Keratinocyte (primary cell): ENCODE data around the gene MUC6. TPM values are rescaled to one million over a fixed set of nuclear protein-coding genes. Genes with fewer than 3 reads are reported as not detected.

Source experiments
- DNase-seq: peaks from one replicate; pipeline ENCODE4 v3.0.0-alpha.2; 2011; ENCODE audit warnings: low read depth, missing footprints, low spot score
- FAIRE-seq: peaks from 2 replicates; lab custom pipeline; 2011; peaks lifted over from hg19 to GRCh38; lab: Jason Lieb, UNC
- H2AFZ ChIP-seq: 2 replicates; pipeline ENCODE4 v1.6.0; 2012; ENCODE audit warnings: low read length, control low read depth, inconsistent platforms; ENCODE audit not compliant: control insufficient read depth
- H3K27ac ChIP-seq: 2 replicates; pipeline ENCODE4 v1.5.1; 2011; ENCODE audit warnings: low read length; ENCODE audit not compliant: control insufficient read depth, insufficient read depth
- H3K27me3 ChIP-seq: 3 replicates; pipeline ENCODE4 v1.6.0; 2011; ENCODE audit warnings: low read length; ENCODE audit not compliant: control insufficient read depth, insufficient read depth; ENCODE audit errors: extremely low read depth
- H3K36me3 ChIP-seq, 2 experiments: 2 replicates in 1 of 2; 3 replicates in 1 of 2; pipeline ENCODE4 v1.5.1; 2011; ENCODE audit warnings: low read length in 2 of 2, mild to moderate bottlenecking in 1 of 2; ENCODE audit not compliant: control insufficient read depth in 2 of 2, insufficient read depth in 2 of 2; ENCODE audit errors: extremely low read depth in 1 of 2
- H3K4me1 ChIP-seq: 3 replicates; pipeline ENCODE4 v1.5.1; 2011; ENCODE audit warnings: low read length; ENCODE audit not compliant: control insufficient read depth, insufficient read depth; ENCODE audit errors: extremely low read depth
- H3K4me2 ChIP-seq: 3 replicates; pipeline ENCODE4 v1.6.0; 2011; ENCODE audit warnings: low read depth, low read length; ENCODE audit not compliant: control insufficient read depth, insufficient read depth; ENCODE audit errors: extremely low read depth
- H3K4me3 ChIP-seq, 3 experiments: fragments of 200-600 bp in 1 of 3; sonication (generic) in 1 of 3; 2 replicates in 2 of 3; 3 replicates in 1 of 3; pipeline ENCODE4 v1.5.1; 2011 to 2016; ENCODE audit warnings: low read length in 3 of 3, mild to moderate bottlenecking in 3 of 3, control low read depth in 2 of 3, inconsistent platforms in 1 of 3, low read depth in 1 of 3, mixed read lengths in 1 of 3, mixed run types in 1 of 3, moderate library complexity in 1 of 3; ENCODE audit not compliant: control insufficient read depth in 2 of 3, insufficient read depth in 2 of 3; ENCODE audit errors: extremely low read depth in 1 of 3
- H3K79me2 ChIP-seq: 2 replicates; pipeline ENCODE4 v1.6.0; 2012; ENCODE audit warnings: low read length; ENCODE audit not compliant: control insufficient read depth, insufficient read depth
- H3K9ac ChIP-seq: 3 replicates; pipeline ENCODE4 v1.6.0; 2011; ENCODE audit warnings: low read length; ENCODE audit not compliant: control insufficient read depth, insufficient read depth; ENCODE audit errors: extremely low read depth
- H3K9me1 ChIP-seq: 3 replicates; pipeline ENCODE4 v1.6.0; 2011; ENCODE audit warnings: low read length; ENCODE audit not compliant: control insufficient read depth, insufficient read depth; ENCODE audit errors: extremely low read depth
- H3K9me3 ChIP-seq: 2 replicates; pipeline ENCODE4 v1.5.1; 2012; ENCODE audit warnings: low read depth, low read length; ENCODE audit not compliant: control insufficient read depth
- H4K20me1 ChIP-seq: 3 replicates; pipeline ENCODE4 v1.6.0; 2011; ENCODE audit warnings: low read length; ENCODE audit not compliant: control insufficient read depth, insufficient read depth; ENCODE audit errors: extremely low read depth
- CTCF ChIP-seq, 3 experiments: IDR thresholded peaks in 1 of 3; conservative IDR thresholded peaks in 1 of 3; optimal IDR thresholded peaks in 1 of 3; 2 replicates in 2 of 3; 3 replicates in 1 of 3; pipeline versions ENCODE3 to v1.5.1; 2011; ENCODE audit warnings: low read length in 3 of 3, mild to moderate bottlenecking in 3 of 3, moderate library complexity in 2 of 3, control low read depth in 1 of 3, inconsistent platforms in 1 of 3; ENCODE audit not compliant: insufficient read depth in 2 of 3; ENCODE audit errors: extremely low read depth in 1 of 3
- EZH2 ChIP-seq: IDR thresholded peaks from one replicate; pipeline ENCODE4 v1.6.1; 2012; ENCODE audit warnings: inconsistent platforms, mild to moderate bottlenecking, low read length, moderate library complexity
- dilution Hi-C: fragments of 300-500 bp; cut with MboI; formaldehyde crosslinking; loops from one replicate; pipeline ENCODE4 v1.7.0; 2020; ENCODE audit warnings: low sequenced_read_pairs; ENCODE audit not compliant: extremely low pct_ligation_motif_present
- polyA plus RNA-seq, 5 experiments: library from polyadenylated mRNA; depleted of rRNA in 3 of 5; stranded (reverse) in 3 of 5; stranded (forward) in 1 of 5; unstranded in 1 of 5; fragments of >200 nt; gene quantifications; 1 replicate in 1 of 5; 2 replicates in 3 of 5; 3 replicates in 1 of 5; pipeline versions ENCODE4 v1.2.1 to v1.2.3, GENCODE V29; 2011 to 2012; ENCODE audit warnings: missing spikeins in 2 of 5, low read depth in 1 of 5, low replicate concordance in 1 of 5

Gene MUC6
- polyA plus RNA-seq, 1 donor (not counting 4 experiments of a cell fraction or from before 2014, with no cell fraction given): not detected

- FAIRE-seq: no peak
- Histone ChIP-seq H3K4me2 (no peak overlapping the region), H2AFZ (no peak overlapping the region), H3K4me3 (no peak overlapping the region), H3K9ac (no peak overlapping the region), H4K20me1 (no peaks in the 10 kb centered on the region), H3K27me3 (no peaks in the 10 kb centered on the region), H3K9me1 (no peaks in the 10 kb centered on the region), H3K9me3 (no peaks in the 10 kb centered on the region), H3K4me1 (no peaks in the 10 kb centered on the region), H3K27ac (no peak overlapping the region), H3K36me3 (peaks cover 11 to 43% of the 10 kb centered on the region in 2 experiments), H3K79me2 (peaks cover 3% of the 10 kb centered on the region)
- no peak for DNase-seq
- TF ChIP-seq EZH2 (no peak), CTCF (optimal IDR thresholded peaks at IDR 0.05 in 1 of 3, IDR thresholded peaks at IDR 0.05 in 1 of 3, conservative IDR thresholded peaks at IDR 0.05 in 1 of 3; ENCODE audit: extremely low read depth in 1 of 3, insufficient read depth in 2 of 3, low read length in 3 of 3) (no peak)
- dilution Hi-C loops: no loop called here
Observed at GRCh38 chr11:995752-996420, 40.6 kb downstream of the MUC6 start.

- Histone ChIP-seq H3K36me3 (peaks cover 11 to 38% of the 10 kb centered on the region in 2 experiments), H3K9me1 (no peaks in the 10 kb centered on the region), H3K4me2 (no peak overlapping the region), H3K79me2 (peaks cover 5% of the 10 kb centered on the region), H2AFZ (no peak overlapping the region), H3K4me3 (no peak overlapping the region), H3K4me1 (no peaks in the 10 kb centered on the region), H3K27ac (no peak overlapping the region), H3K9ac (no peak overlapping the region), H3K9me3 (no peaks in the 10 kb centered on the region), H4K20me1 (no peaks in the 10 kb centered on the region), H3K27me3 (no peaks in the 10 kb centered on the region)
- FAIRE-seq (no peak), DNase-seq (no peak)
- dilution Hi-C loops: no loop called here
- TF ChIP-seq CTCF (optimal IDR thresholded peaks at IDR 0.05 in 1 of 3, IDR thresholded peaks at IDR 0.05 in 1 of 3, conservative IDR thresholded peaks at IDR 0.05 in 1 of 3; ENCODE audit: extremely low read depth in 1 of 3, insufficient read depth in 2 of 3, low read length in 3 of 3) (no peak), EZH2 (no peak)
Observed at GRCh38 chr11:995044-995751, 41.3 kb downstream of the MUC6 start.
